Keratinocyte (primary cell): ENCODE results near the gene PLEKHA6. TPM values are rescaled to one million over a fixed set of nuclear protein-coding genes. Genes with fewer than 3 reads are reported as not detected.

ENCODE experiments used
- DNase-seq: peaks from one replicate; pipeline ENCODE4 v3.0.0-alpha.2; 2011; ENCODE audit warnings: low read depth, missing footprints, low spot score
- FAIRE-seq: peaks from 2 replicates; lab custom pipeline; 2011; peaks lifted over from hg19 to GRCh38; lab: Jason Lieb, UNC
- H2AFZ ChIP-seq: 2 replicates; pipeline ENCODE4 v1.6.0; 2012; ENCODE audit warnings: low read length, control low read depth, inconsistent platforms; ENCODE audit not compliant: control insufficient read depth
- H3K27ac ChIP-seq: 2 replicates; pipeline ENCODE4 v1.5.1; 2011; ENCODE audit warnings: low read length; ENCODE audit not compliant: control insufficient read depth, insufficient read depth
- H3K27me3 ChIP-seq: 3 replicates; pipeline ENCODE4 v1.6.0; 2011; ENCODE audit warnings: low read length; ENCODE audit not compliant: control insufficient read depth, insufficient read depth; ENCODE audit errors: extremely low read depth
- H3K36me3 ChIP-seq, 2 experiments: 2 replicates in 1 of 2; 3 replicates in 1 of 2; pipeline ENCODE4 v1.5.1; 2011; ENCODE audit warnings: low read length in 2 of 2, mild to moderate bottlenecking in 1 of 2; ENCODE audit not compliant: control insufficient read depth in 2 of 2, insufficient read depth in 2 of 2; ENCODE audit errors: extremely low read depth in 1 of 2
- H3K4me1 ChIP-seq: 3 replicates; pipeline ENCODE4 v1.5.1; 2011; ENCODE audit warnings: low read length; ENCODE audit not compliant: control insufficient read depth, insufficient read depth; ENCODE audit errors: extremely low read depth
- H3K4me2 ChIP-seq: 3 replicates; pipeline ENCODE4 v1.6.0; 2011; ENCODE audit warnings: low read depth, low read length; ENCODE audit not compliant: control insufficient read depth, insufficient read depth; ENCODE audit errors: extremely low read depth
- H3K4me3 ChIP-seq, 3 experiments: fragments of 200-600 bp in 1 of 3; sonication (generic) in 1 of 3; 2 replicates in 2 of 3; 3 replicates in 1 of 3; pipeline ENCODE4 v1.5.1; 2011 to 2016; ENCODE audit warnings: low read length in 3 of 3, mild to moderate bottlenecking in 3 of 3, control low read depth in 2 of 3, inconsistent platforms in 1 of 3, low read depth in 1 of 3, mixed read lengths in 1 of 3, mixed run types in 1 of 3, moderate library complexity in 1 of 3; ENCODE audit not compliant: control insufficient read depth in 2 of 3, insufficient read depth in 2 of 3; ENCODE audit errors: extremely low read depth in 1 of 3
- H3K79me2 ChIP-seq: 2 replicates; pipeline ENCODE4 v1.6.0; 2012; ENCODE audit warnings: low read length; ENCODE audit not compliant: control insufficient read depth, insufficient read depth
- H3K9ac ChIP-seq: 3 replicates; pipeline ENCODE4 v1.6.0; 2011; ENCODE audit warnings: low read length; ENCODE audit not compliant: control insufficient read depth, insufficient read depth; ENCODE audit errors: extremely low read depth
- H3K9me1 ChIP-seq: 3 replicates; pipeline ENCODE4 v1.6.0; 2011; ENCODE audit warnings: low read length; ENCODE audit not compliant: control insufficient read depth, insufficient read depth; ENCODE audit errors: extremely low read depth
- H3K9me3 ChIP-seq: 2 replicates; pipeline ENCODE4 v1.5.1; 2012; ENCODE audit warnings: low read depth, low read length; ENCODE audit not compliant: control insufficient read depth
- H4K20me1 ChIP-seq: 3 replicates; pipeline ENCODE4 v1.6.0; 2011; ENCODE audit warnings: low read length; ENCODE audit not compliant: control insufficient read depth, insufficient read depth; ENCODE audit errors: extremely low read depth
- CTCF ChIP-seq, 3 experiments: IDR thresholded peaks in 1 of 3; conservative IDR thresholded peaks in 1 of 3; optimal IDR thresholded peaks in 1 of 3; 2 replicates in 2 of 3; 3 replicates in 1 of 3; pipeline versions ENCODE3 to v1.5.1; 2011; ENCODE audit warnings: low read length in 3 of 3, mild to moderate bottlenecking in 3 of 3, moderate library complexity in 2 of 3, control low read depth in 1 of 3, inconsistent platforms in 1 of 3; ENCODE audit not compliant: insufficient read depth in 2 of 3; ENCODE audit errors: extremely low read depth in 1 of 3
- EZH2 ChIP-seq: IDR thresholded peaks from one replicate; pipeline ENCODE4 v1.6.1; 2012; ENCODE audit warnings: inconsistent platforms, mild to moderate bottlenecking, low read length, moderate library complexity
- dilution Hi-C: fragments of 300-500 bp; cut with MboI; formaldehyde crosslinking; loops from one replicate; pipeline ENCODE4 v1.7.0; 2020; ENCODE audit warnings: low sequenced_read_pairs; ENCODE audit not compliant: extremely low pct_ligation_motif_present
- polyA plus RNA-seq, 5 experiments: library from polyadenylated mRNA; depleted of rRNA in 3 of 5; stranded (reverse) in 3 of 5; stranded (forward) in 1 of 5; unstranded in 1 of 5; fragments of >200 nt; gene quantifications; 1 replicate in 1 of 5; 2 replicates in 3 of 5; 3 replicates in 1 of 5; pipeline versions ENCODE4 v1.2.1 to v1.2.3, GENCODE V29; 2011 to 2012; ENCODE audit warnings: missing spikeins in 2 of 5, low read depth in 1 of 5, low replicate concordance in 1 of 5

The PLEKHA6 gene
- polyA plus RNA-seq, 1 donor (not counting 4 experiments of a cell fraction or from before 2014, with no cell fraction given): 1.5 TPM

- Histone ChIP-seq H3K36me3 (no peaks in the 10 kb centered on the region), H3K9ac (no peak overlapping the region), H3K4me2 (no peak overlapping the region), H3K9me3 (no peaks in the 10 kb centered on the region), H3K9me1 (no peaks in the 10 kb centered on the region), H3K27ac (no peak overlapping the region), H3K79me2 (no peaks in the 10 kb centered on the region), H3K27me3 (peaks cover 10% of the 10 kb centered on the region), H3K4me1 (peaks cover 16% of the 10 kb centered on the region), H3K4me3 (no peak overlapping the region), H2AFZ (no peak overlapping the region), H4K20me1 (no peaks in the 10 kb centered on the region)
- no peak for TF ChIP-seq EZH2
- TF ChIP-seq CTCF (optimal IDR thresholded peaks at IDR 0.05 in 1 of 3, IDR thresholded peaks at IDR 0.05 in 1 of 3, conservative IDR thresholded peaks at IDR 0.05 in 1 of 3; ENCODE audit: extremely low read depth in 1 of 3, insufficient read depth in 2 of 3, low read length in 3 of 3): no peak
- dilution Hi-C loops: no loop called here
- FAIRE-seq (no peak), DNase-seq (no peak)
Observed at GRCh38 chr1:204380293-204380831, 20.6 kb upstream of the PLEKHA6 start.

GRCh38 chr1:204377800-204378668, 18.3 kb upstream of the PLEKHA6 start:
- Histone ChIP-seq H3K27ac (no peak overlapping the region), H3K4me3 (peak overlapping the region; percentile 29 to 66 (median 61)), H3K9me1 (no peaks in the 10 kb centered on the region), H3K4me2 (peak overlapping the region; percentile 85), H3K4me1 (peaks cover 7% of the 10 kb centered on the region), H3K9me3 (no peaks in the 10 kb centered on the region), H3K36me3 (no peaks in the 10 kb centered on the region), H2AFZ (peak overlapping the region; percentile 90), H3K9ac (peak overlapping the region; percentile 24), H4K20me1 (no peaks in the 10 kb centered on the region), H3K79me2 (no peaks in the 10 kb centered on the region), H3K27me3 (peaks cover 14% of the 10 kb centered on the region)
- dilution Hi-C loops: no loop called here
- no peak for FAIRE-seq
- DNase-seq: no peak
- TF ChIP-seq EZH2: peak; percentile 52
- no peak for TF ChIP-seq CTCF (optimal IDR thresholded peaks at IDR 0.05 in 1 of 3, IDR thresholded peaks at IDR 0.05 in 1 of 3, conservative IDR thresholded peaks at IDR 0.05 in 1 of 3; ENCODE audit: extremely low read depth in 1 of 3, insufficient read depth in 2 of 3, low read length in 3 of 3)
